Sciatic nerve (tissue), 2 donors: ENCODE data around the gene HHAT. TPM values are rescaled to one million over a fixed set of nuclear protein-coding genes. Genes with fewer than 3 reads are reported as not detected.

ENCODE experiments used
- ATAC-seq: fragments of 200-7000 bp; cut with Tn5 transposase; one replicate; pipeline ENCODE4 v1.9.1; 2020; ENCODE audit warnings: mild to moderate bottlenecking, moderate library complexity
- DNase-seq: peaks from one replicate; pipeline ENCODE4 v3.0.0-alpha.2; 2020; ENCODE audit warnings: low spot score
- intact Hi-C: fragments of 100-400 bp; cut with DNase I; formaldehyde crosslinking; loops from one replicate; pipeline ENCODE4 v1.14.2; 2022
- total RNA-seq: library from RNA; stranded (reverse); fragmentation: NEBNext Ultra II Directional; extraction: Animal tissue kit (Norgen Biotek cat#: 25700); gene quantifications from one replicate; pipeline ENCODE4 v1.2.1, GENCODE V29; 2021
- donor health status: DM: no; HTN: no; CAD: no.
- donor health status: DM: no; HTN: no; CAD: no.

HHAT gene
- total RNA-seq, 1 donor from 2014 or later, result 7.7 TPM

DNA sequence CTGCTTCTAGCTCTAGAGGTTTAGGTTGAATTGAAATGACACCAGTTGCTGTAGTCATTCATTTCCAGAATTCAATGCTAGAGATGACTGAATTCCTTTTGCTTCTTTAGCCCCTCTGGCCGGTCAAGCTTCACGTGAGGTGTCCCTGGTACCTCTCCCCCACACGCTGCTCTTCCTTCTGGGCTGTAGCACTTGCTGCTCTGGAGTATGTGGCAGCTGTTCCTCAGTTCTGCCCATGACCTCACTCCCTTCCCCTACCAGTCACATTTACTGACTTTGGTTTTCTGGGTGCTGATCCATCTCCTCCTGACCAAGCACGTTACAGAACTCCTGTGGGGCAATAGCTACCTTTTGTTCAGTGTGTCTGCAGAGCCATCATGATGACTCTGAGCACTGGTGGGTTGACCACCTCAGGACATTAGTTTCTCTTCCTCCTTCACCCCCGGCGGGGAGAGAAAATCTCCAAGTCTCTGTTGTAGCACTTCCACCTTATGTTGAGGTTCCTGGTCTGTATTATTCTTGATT lies 128.1 kb downstream of the HHAT start:
- ATAC-seq (no peak), DNase-seq (no peak)
- intact Hi-C loops, result no loop called here

DNA sequence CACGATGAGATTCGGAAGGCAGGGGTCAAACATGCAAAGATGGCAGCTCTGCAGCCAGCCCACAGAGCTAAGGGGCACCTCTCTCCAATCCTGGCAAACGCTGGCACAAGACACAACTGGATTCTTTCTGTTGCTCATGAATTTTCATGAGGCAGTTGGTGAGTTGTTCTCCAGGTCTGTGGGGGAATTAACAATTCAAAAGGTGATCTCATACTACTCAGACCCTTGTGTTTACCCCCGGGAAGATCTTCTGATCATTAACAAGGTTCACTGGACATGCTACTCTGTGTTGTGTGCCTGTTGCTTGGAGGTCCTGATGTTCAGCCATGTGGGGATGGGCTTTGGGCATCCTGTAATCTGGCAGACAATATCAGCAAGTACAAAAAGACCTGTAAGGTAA lies 128.9 kb downstream of the HHAT start:
- intact Hi-C loops, result no loop called here

DNA sequence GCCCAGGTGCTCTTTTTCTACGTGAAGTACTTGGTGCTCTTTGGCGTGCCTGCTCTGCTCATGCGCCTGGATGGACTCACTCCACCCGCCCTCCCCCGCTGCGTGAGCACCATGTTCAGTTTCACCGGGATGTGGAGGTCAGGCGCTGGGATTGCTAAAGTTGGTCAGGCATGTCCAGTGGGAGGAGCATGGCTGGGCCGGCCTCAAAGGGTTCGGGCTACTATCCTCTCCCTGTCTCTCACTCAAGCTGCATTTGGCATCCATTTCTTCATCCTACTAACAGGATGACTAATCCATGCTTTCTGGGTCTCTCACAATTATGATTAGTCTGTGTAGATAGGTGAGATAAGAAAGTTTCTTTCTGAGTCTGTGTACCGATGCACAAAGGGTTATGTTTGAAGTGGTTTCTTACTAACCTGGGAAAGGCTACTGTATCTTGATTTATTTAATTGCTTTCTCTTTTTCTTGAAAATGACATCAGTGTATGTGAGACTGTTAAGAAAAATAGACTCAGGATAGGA lies 135.9 kb downstream of the HHAT start:
- intact Hi-C loops, result no loop called here
- DNase-seq (no peak), ATAC-seq (no peak)

More for the DNA sequence above, 128.9 kb downstream of the HHAT start:
- DNase-seq (no peak), ATAC-seq (no peak)

DNA sequence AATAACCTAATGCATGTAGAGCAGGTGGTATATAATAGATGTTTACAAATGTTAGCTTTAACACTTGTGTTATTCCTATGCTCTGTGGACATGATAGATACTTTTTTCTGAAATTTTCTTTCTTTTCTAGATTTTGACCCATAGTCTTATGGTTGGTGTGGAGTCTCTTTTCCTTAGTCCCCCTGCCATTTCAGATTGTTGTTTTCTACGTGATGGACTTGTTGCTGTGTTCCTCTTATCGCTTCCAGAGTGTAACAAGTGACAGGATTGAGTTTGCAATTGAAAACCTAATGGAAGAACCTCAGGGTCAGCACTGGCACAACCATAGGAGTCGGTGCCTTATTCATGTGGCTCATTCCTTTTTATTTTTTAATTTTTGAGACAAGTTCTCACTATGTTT lies 136.4 kb downstream of the HHAT start:
- DNase-seq, result no peak
- intact Hi-C loops, result no loop called here
- ATAC-seq, result no peak

DNA sequence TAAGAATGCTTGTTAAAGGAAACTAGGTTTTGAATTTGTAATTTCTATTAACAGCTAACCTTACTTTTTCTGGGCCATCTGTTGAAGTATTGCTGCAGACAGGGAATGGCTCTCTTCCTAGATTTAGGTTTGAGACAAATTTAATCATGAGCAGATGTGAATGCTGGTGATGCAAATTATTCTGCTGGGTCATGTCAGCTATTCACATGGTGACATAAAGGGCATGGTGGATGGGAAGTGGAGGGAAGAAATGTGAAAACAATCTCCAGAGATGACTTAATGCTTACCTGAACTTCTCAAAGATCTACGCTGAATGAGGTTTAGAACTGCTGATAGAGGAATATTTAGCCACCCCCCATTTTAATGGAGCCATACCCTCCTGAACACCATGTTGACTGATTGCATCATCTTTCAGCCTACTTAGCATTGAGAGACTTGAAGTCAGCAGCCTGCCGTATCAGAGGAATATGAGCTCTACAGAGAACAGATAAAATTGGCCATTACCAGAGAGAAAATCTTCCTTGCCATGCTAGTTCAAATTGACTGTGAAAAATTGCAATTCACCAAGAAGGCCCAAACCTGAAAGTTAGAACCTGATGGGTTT lies 138.8 kb downstream of the HHAT start:
- DNase-seq (no peak), ATAC-seq (no peak)
- intact Hi-C loops, result no loop called here

DNA sequence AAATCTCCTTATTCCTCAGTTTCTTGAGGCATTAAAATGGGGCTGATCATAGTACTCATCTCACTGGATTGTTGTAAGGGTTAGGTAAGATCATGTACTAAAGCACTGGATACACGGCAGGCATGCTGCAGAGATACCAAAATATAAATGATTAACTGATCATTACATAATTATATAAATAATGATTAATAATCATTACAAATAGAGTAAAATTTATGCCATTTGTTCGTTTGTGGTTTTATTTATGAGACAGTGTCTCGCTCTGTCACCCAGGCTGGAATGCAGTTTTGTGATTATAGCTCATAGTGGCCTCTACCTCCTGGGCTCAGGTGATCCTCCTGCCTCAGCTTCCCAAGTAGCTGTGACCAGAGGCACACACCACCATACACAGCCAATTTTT lies 140.7 kb downstream of the HHAT start:
- DNase-seq (no peak), ATAC-seq (no peak)
- intact Hi-C loops, result no loop called here

DNA sequence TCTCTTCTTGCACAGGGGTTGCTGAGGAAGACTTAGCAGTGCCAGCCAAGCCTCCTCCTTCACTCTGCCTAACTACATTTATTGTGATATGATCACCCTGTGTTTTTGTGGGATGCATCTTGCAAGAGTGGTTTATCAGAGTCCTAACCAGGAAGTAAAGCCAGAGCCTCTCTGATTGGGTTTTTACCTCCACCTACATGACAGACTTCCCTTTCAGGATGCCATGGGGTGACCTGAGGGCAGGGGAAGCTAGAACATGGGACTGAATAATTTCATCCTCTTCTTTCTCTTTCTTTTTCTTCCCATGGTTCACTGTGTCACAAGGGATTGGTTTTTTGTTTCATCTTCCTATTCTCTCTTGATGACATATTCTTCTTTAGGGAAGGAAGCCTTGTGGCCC lies 146.6 kb downstream of the HHAT start:
- intact Hi-C loops, result no loop called here
- DNase-seq (no peak), ATAC-seq (no peak)

DNA sequence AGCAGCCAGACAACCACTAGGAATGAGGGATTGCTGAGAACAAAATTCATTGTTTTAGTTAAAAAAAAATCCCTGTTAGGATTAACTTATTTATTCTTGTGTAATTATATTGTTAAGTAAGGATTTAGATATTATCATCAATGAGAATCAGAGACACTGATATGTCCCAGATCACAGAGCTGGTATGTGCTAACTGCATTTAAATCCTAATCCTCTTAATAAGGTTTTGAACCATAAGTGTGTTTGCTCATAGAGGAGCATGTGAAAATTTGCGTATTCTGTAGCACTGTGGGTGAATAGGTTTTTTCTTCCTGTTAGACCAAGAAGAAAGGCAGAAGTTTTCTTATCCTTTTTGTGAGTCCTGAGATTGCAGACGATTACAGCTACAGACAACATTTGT lies 147.1 kb downstream of the HHAT start:
- intact Hi-C loops, result no loop called here
- no peak for ATAC-seq
- no peak for DNase-seq

DNA sequence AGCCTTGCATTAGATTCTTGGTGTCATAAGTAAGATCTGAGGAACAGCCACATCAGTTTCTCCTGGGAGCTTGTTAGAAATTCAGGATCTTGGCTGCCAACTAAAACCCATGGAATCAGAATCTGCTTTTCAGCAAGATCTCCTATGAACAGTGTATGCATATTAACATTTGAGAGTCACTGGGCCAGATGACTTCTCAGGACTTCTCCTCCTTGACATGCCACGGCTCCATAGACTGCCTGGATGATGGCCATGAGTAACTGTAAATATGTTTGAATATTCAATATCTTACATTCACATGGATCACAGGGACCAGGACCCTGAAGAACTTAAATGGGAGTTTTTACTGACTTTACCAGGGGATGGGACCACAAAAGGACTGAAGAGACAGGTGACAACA lies 148.0 kb downstream of the HHAT start:
- ATAC-seq (no peak), DNase-seq (no peak)
- intact Hi-C loops, result no loop called here

DNA sequence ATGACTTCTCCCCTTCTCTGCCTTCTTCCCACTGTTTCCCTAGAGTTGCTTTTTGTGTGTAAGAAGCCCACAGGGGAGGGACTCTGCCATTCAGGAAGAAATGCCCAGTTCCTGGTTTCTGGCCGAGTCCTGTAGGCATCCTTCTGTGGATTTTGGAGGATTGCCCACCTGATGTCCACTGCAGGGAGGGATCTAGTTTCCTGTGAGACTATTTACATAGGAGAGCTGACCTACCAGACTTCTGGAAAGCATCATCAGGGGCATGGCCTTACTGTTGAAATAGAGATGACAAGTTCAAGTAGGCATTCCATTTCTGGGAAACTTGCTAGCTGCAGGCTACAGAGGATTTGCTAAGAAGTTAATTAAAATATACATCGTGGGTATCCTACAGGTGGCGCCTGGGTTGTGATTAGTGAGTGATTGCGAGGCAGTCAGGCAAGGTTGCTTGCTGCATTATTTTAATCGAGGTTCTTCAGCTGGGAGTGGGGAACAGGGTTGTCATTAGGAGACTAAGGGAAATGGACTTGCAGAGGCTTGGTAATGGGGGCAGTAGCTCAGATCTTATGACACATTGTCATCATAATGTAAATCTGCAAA lies 148.7 kb downstream of the HHAT start:
- DNase-seq (no peak), ATAC-seq (no peak)
- intact Hi-C loops, result no loop called here

DNA sequence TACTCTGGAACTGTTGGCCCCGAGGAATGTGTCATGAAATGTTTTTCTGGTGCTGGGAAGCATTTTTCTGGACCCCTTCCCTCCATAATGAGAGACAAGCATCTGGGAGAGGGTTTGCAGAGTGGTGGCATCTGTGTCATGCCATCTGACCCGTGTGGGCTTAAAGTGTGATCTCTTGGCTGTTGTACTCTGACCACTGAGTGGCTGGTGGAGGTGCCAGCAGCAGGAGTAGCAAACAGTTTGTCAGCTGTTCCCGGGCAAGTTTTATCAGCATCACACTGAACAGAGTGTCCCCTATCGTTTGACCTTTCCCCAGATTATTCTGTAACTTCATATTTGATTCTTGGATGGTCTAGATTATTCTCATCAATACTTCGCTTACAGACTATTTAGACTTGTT lies 150.1 kb downstream of the HHAT start:
- DNase-seq (no peak), ATAC-seq (no peak)
- intact Hi-C loops, result no loop called here

DNA sequence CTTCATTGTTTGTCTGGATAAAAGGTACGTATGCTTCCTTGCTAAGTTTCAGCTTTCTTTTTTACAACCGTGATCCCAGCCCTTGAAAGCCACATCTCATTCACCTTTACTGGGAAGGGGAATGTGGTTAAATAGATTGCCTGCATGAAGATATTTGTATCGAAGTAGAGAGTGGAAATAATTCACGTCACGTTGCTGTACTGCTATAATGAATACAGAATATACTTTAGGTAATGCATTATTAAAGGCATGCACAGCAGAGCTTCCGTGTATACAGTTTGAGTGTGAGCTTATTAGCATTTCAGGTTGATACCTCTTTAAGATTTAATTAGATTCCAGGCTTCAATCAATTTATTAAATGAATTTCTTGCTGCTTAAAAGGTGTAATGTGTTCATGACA lies 153.8 kb downstream of the HHAT start:
- intact Hi-C loops, result no loop called here
- DNase-seq, result no peak
- no peak for ATAC-seq

DNA sequence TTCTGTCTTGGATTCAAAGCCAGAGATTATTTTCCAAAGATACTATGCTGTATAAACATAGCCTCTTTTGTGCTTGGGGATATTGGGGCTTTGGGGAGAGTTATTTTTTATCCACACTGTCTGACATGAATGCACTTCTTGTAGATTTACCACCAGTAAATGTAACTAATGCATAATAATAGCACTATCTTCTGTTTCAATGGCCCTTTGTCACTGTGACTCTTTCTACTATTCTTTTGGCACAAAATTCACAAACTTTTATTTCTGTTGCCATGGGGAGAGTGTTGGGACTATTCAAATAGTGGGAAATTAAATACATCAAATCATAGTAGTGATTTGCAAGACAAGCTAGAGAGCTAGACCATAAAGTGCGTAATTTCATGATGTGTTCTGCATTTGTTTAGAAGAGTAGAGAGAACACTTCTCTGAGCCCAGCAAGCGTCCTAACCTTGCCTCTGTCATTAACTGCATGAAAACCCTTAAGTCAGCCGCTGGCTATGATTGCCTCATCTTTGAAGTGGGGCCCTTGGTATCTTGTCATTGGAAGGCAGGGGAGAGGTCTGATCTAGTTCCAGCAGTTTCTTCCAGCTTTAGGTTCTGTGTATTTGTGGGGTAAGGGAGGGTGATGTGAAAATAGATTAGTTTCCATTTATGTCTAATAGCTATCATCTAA lies 154.4 kb downstream of the HHAT start:
- DNase-seq (no peak), ATAC-seq (no peak)
- intact Hi-C loops, result no loop called here

DNA sequence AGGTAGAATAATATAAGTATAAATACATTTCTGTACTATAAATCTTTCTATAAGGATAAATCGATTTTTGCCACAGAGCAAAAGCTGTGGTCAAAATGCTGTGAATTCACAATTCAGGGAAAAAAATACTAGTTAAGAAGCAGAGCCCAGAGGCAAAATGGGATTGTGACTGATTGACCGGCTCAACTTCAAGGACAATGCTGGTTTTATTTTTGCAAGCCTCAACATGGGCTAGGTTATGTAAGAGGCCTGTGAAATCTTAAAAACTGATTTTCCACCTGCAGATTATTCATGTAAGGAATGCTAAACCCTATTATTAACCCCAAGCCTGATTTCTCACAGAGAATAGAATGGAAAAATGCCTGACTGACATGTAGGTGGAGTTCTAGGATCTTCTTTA lies 155.1 kb downstream of the HHAT start:
- ATAC-seq, result no peak
- no peak for DNase-seq
- intact Hi-C loops, result no loop called here

DNA sequence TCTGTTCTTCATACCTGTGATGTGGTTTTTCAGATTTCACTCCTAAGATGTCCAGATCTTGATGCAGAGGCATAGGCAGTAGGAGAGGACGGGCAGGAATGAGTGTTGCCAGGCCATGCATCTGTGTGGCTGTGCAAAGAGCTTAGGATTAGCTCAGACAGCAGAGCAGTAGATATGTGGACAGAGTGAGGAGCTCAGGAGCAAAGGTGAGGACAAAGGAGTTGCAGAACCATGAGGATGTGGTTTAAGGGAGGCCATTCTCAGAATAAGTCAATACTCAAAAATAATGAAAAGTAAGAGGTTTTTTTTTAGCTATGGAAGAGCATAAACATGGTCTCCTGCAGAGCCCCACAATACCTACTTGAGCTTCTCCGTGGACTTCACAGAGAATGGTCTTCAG lies 158.3 kb downstream of the HHAT start:
- intact Hi-C loops, result no loop called here
- ATAC-seq, result no peak

DNA sequence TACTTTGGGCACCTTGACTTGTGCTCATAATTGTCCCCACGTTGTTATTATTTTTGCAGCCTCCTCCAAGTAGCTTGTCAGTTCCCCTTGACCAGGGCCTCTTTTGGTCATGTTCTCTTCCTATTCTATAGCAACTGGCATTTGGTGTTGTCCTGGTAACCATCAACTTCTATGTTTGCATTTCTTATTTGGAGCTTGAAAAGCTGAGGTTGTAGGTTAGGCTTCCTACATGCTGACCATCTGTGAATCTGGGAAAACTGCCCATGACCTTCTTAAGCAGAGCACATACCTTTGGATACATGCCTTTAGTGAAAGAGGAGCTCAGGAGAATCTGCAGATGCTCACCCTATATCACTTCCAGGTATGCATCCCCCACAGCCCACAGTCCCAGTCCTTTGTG lies 160.8 kb downstream of the HHAT start:
- ATAC-seq, result no peak
- intact Hi-C loops, result no loop called here

More for the DNA sequence above, 158.3 kb downstream of the HHAT start:
- DNase-seq, result no peak

DNA sequence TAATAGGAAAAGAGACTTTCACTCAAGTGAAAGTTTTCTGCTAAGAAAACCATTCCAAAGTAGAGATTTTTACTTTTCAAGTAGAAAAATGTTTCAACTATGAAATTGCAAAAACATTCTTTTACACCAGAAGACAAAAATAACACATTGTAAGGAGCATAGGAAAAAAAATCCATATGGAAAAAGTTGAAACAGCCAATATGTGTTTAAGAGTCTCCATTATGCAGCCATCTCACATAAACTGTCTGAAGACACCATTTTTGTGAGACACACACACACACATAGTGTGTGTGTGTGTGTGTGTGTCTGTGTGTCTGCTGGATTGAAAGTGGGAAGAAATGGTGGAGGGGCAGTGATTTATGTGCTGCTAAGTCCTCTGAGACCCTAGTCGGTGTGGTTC lies 162.1 kb downstream of the HHAT start:
- no peak for ATAC-seq
- intact Hi-C loops, result no loop called here
- no peak for DNase-seq

More for the DNA sequence above, 160.8 kb downstream of the HHAT start:
- no peak for DNase-seq

DNA sequence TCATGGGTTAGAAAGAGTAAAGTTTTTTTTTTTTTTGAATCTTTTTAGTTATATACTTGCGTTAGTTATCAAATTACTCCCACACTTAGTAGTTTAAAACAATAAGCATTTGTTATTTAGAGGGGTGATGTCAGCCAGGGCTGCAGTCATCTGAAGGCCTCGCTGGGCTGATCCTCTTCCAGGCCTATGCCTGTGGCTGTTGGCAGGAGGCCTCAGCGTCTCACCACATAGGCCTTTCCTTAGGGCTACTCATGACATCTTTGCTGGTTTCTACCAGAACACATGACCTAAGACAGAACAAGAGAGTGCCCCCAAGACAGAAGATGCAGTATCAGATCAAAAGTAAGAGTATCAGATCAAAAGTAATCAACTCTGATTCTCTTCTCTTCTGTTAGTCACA lies 167.4 kb downstream of the HHAT start:
- intact Hi-C loops, result no loop called here
- DNase-seq (no peak), ATAC-seq (peak; percentile 48)

DNA sequence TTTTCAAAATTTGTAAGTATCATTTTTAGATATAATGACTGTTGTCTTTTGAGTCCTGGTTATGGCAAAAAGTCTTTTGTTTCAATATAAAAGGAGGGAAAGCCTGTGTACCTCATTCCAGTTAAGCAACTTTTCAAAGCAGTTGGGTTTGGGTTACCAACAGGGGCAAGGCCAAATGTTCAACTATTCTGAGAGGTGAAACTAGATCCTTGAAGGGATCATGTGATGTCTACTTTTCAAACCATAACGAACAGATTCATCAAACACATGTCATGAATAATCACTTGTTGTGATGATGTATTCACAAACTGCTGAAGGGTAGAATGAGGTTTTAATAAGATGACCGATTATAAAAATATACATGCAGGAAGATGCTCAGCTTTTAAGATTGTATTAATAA lies 171.3 kb downstream of the HHAT start:
- ATAC-seq (no peak), DNase-seq (no peak)
- intact Hi-C loops, result no loop called here

DNA sequence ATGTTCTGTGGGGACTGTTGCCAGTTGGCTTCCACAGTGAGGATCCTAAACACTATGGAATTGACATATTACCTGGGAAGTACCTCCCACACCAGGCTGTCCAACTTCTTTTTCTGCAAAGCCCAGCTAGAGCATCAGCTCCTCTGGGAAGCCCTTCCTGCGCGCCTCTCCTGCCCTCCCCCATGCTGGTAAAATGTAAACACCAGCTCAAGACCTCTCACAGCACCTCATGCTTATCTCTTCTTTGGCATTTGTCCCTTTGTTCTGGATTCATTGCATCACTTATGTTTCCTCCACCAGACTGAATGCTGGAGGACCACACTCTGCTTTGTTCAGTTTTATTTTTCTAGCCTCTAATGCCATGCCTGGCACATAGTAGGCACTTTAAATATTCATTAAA lies 172.1 kb downstream of the HHAT start:
- no peak for ATAC-seq
- no peak for DNase-seq
- intact Hi-C loops, result no loop called here
